Panc1 (cell line): ENCODE measurements around the gene DACH2. TPM values are rescaled to one million over a fixed set of nuclear protein-coding genes. Genes with fewer than 3 reads are reported as not detected.

Source experiments
- ATAC-seq: fragments of 200-7000 bp; cut with Tn5 transposase; 2 replicates; pipeline ENCODE4 v1.9.1; 2020; ENCODE audit warnings: mild to moderate bottlenecking, moderate library complexity
- BruUV-seq: library from RNA; stranded (reverse); fragments of 400-500 nt; replicated peaks from 2 replicates; lab custom pipeline; 2021; lab: Mats Ljungman, UMichigan
- CTCF ChIA-PET: fragments of 300-600 bp; sonication (Branson Sonifier 250); formaldehyde crosslinking; loops from one replicate; lab custom pipeline; 2022; ENCODE audit warnings: antibody characterized with exemption; lab: Charles Lee
- POLR2A ChIA-PET: fragments of 300-600 bp; sonication (Branson Sonifier 250); formaldehyde crosslinking; loops from one replicate; lab custom pipeline; 2022; ENCODE audit warnings: antibody characterized with exemption; lab: Charles Lee
- DNase-seq: peaks from one replicate; pipeline ENCODE4 v3.0.0-alpha.2; 2010; ENCODE audit warnings: low read depth, low spot score
- H3K27ac ChIP-seq: 2 replicates; pipeline ENCODE4 v1.5.1; 2011; ENCODE audit warnings: mild to moderate bottlenecking, low read length, inconsistent platforms
- H3K27me3 ChIP-seq: fragments of 200-500 bp; sonication (Bioruptor generic); 2 replicates; pipeline ENCODE4 v1.6.0; 2014; ENCODE audit warnings: low read length, inconsistent platforms; ENCODE audit not compliant: control insufficient read depth, insufficient read depth
- H3K36me3 ChIP-seq: fragments of 200-500 bp; sonication (Bioruptor generic); 2 replicates; pipeline ENCODE4 v1.5.1; 2014; ENCODE audit warnings: inconsistent platforms, mild to moderate bottlenecking, low read length, moderate library complexity; ENCODE audit not compliant: control insufficient read depth, insufficient read depth
- H3K4me1 ChIP-seq: 2 replicates; pipeline ENCODE4 v1.5.1; 2011; ENCODE audit warnings: inconsistent platforms, mild to moderate bottlenecking, low read length, moderate library complexity; ENCODE audit not compliant: control insufficient read depth, insufficient read depth
- H3K4me3 ChIP-seq, 2 experiments: 2 replicates each; pipeline ENCODE4 v1.5.1; 2011 to 2012; ENCODE audit warnings: low read depth in 2 of 2, low read length in 2 of 2, mild to moderate bottlenecking in 2 of 2, inconsistent platforms in 1 of 2, moderate library complexity in 1 of 2
- H3K9me3 ChIP-seq: fragments of 200-500 bp; sonication (Bioruptor generic); 2 replicates; pipeline ENCODE4 v1.5.1; 2014; ENCODE audit warnings: low read depth, mild to moderate bottlenecking, inconsistent platforms, low read length, moderate library complexity; ENCODE audit not compliant: control insufficient read depth, insufficient read depth
- CTCF ChIP-seq: fragments of 450-650 bp; IDR thresholded peaks from 2 replicates; pipeline ENCODE4 v1.5.1; 2017; ENCODE audit warnings: mild to moderate bottlenecking
- POLR2AphosphoS5 ChIP-seq: IDR thresholded peaks from 2 replicates; pipeline ENCODE4 v1.6.1; 2012; ENCODE audit warnings: mild to moderate bottlenecking, low read depth, low read length, moderate library complexity
- REST ChIP-seq, 2 experiments: IDR thresholded peaks; 2 replicates each; pipeline ENCODE4 v1.6.1; 2011 to 2012; ENCODE audit warnings: low read depth in 2 of 2, control low read depth in 1 of 2, low read length in 1 of 2, mild to moderate bottlenecking in 1 of 2, moderate library complexity in 1 of 2; ENCODE audit not compliant: insufficient read depth in 1 of 2
- SIN3A ChIP-seq: IDR thresholded peaks from 2 replicates; pipeline ENCODE4 v1.6.1; 2012; ENCODE audit warnings: low read depth, mild to moderate bottlenecking, low read length, moderate library complexity, borderline replicate concordance; ENCODE audit not compliant: insufficient read depth
- TCF7L2 ChIP-seq: IDR thresholded peaks from 2 replicates; pipeline ENCODE4 v1.6.1; 2011; ENCODE audit warnings: mild to moderate bottlenecking, low read depth, low read length, inconsistent platforms
- in situ Hi-C: cut with HindIII; loops from 2 replicates; pipeline ENCODE4 v1.10.0; 2016; ENCODE audit warnings: low sequenced_read_pairs, low pct_unique_long_range_greater_than_20kb
- intact Hi-C: fragments of 100-400 bp; cut with micrococcal nuclease; formaldehyde crosslinking; loops from one replicate; pipeline ENCODE4 v1.10.0; 2022; ENCODE audit not compliant: unreplicated experiment
- total RNA-seq: library from RNA; stranded (reverse); gene quantifications from one replicate; pipeline ENCODE4 v1.2.1, GENCODE V29; 2021; ENCODE audit not compliant: unreplicated experiment

The DACH2 gene
- total RNA-seq, 1 experiment from 2014 or later = 0.18 TPM

- no peaks in the 10 kb centered on the region for H3K9me3 ChIP-seq
- H3K36me3 ChIP-seq = no peaks in the 10 kb centered on the region
- intact Hi-C loops (loop anchor here (10.0 kb wide), 1 partner anchor 485 kb away; no protein-coding TSS in a partner anchor), in situ Hi-C loops (no loop called here)
- no TSS peak for BruUV-seq
- ATAC-seq (no peak), DNase-seq (no peak)
- H3K4me3 ChIP-seq = no peak overlapping the region
- H3K27ac ChIP-seq = no peak overlapping the region
- TF ChIP-seq SIN3A (no peak), POLR2AphosphoS5 (no peak), CTCF (no peak), REST (IDR thresholded peaks at IDR 0.05; ENCODE audit: insufficient read depth in 1 of 2, low read depth in 2 of 2, low read length in 1 of 2) (no peak), TCF7L2 (no peak)
- no peaks in the 10 kb centered on the region for H3K4me1 ChIP-seq
- H3K27me3 ChIP-seq = no peaks in the 10 kb centered on the region
- POLR2A ChIA-PET = no interaction called here
- CTCF ChIA-PET = no interaction called here
These were observed 661.4 kb downstream of the DACH2 start for GRCh38 chrX:86809651-86810050.

GRCh38 chrX:86829786-86830185, 681.5 kb downstream of the DACH2 start:
- Histone ChIP-seq H3K9me3 (no peaks in the 10 kb centered on the region), H3K36me3 (no peaks in the 10 kb centered on the region), H3K27ac (no peak overlapping the region), H3K27me3 (no peaks in the 10 kb centered on the region), H3K4me1 (no peaks in the 10 kb centered on the region), H3K4me3 (no peak overlapping the region)
- BruUV-seq = no TSS peak
- ATAC-seq (no peak), DNase-seq (no peak)
- in situ Hi-C loops (no loop called here), intact Hi-C loops (no loop called here)
- POLR2A ChIA-PET = no interaction called here
- no peak for TF ChIP-seq TCF7L2
- no peak for TF ChIP-seq REST (IDR thresholded peaks at IDR 0.05; ENCODE audit: insufficient read depth in 1 of 2, low read depth in 2 of 2, low read length in 1 of 2)
- TF ChIP-seq CTCF = no peak
- no peak for TF ChIP-seq POLR2AphosphoS5
- TF ChIP-seq SIN3A = no peak
- CTCF ChIA-PET = no interaction called here
